HepG2 (cell line): ENCODE results near the gene NBPF15. TPM values are rescaled to one million over a fixed set of nuclear protein-coding genes. Genes with fewer than 3 reads are reported as not detected.
"Not testable (repeated sequence)": the region's sequence is repeated elsewhere in the genome, so short reads cannot be mapped to it uniquely, and the experiment has no call there.

Experiments used
- BRD4 ChIP-seq: sonication (generic); formaldehyde crosslinking; IDR thresholded peaks from 2 replicates; pipeline ENCODE4 v1.4.0; 2020; ENCODE audit warnings: missing genetic modification reagents
- CENPT ChIP-seq: sonication (generic); formaldehyde crosslinking; IDR thresholded peaks from 2 replicates; pipeline ENCODE4 v1.8.0; 2022; ENCODE audit warnings: low read depth, mild to moderate bottlenecking, moderate library complexity, missing genetic modification reagents
- GZF1 ChIP-seq: sonication (generic); formaldehyde crosslinking; IDR thresholded peaks from 2 replicates; pipeline ENCODE4 v1.5.1; 2020; ENCODE audit warnings: mild to moderate bottlenecking, missing genetic modification reagents
- HDAC2 ChIP-seq: sonication (generic); formaldehyde crosslinking; IDR thresholded peaks from 2 replicates; pipeline ENCODE4 v1.4.0; 2020; ENCODE audit warnings: missing genetic modification reagents
- HNF4G ChIP-seq, 2 experiments: sonication (generic) in 1 of 2; formaldehyde crosslinking in 1 of 2; IDR thresholded peaks; 2 replicates each; pipeline versions ENCODE4 v1.4.0 to v1.6.1; 2011 to 2020; ENCODE audit warnings: borderline replicate concordance in 2 of 2, low read depth in 2 of 2, mild to moderate bottlenecking in 2 of 2, low read length in 1 of 2, missing genetic modification reagents in 1 of 2, moderate library complexity in 1 of 2
- HNRNPH1 ChIP-seq: fragments of 200-400 bp; formaldehyde crosslinking; optimal IDR thresholded peaks from 2 replicates; pipeline ENCODE3; 2017; ENCODE audit warnings: mild to moderate bottlenecking, low read depth, low read length
- IRF2 ChIP-seq: IDR thresholded peaks from 2 replicates; pipeline ENCODE4 v1.6.1; 2018; ENCODE audit warnings: missing genetic modification reagents, missing compliant biosample characterization
- KDM4B ChIP-seq: sonication (generic); formaldehyde crosslinking; IDR thresholded peaks from 2 replicates; pipeline ENCODE4 v1.4.0; 2020; ENCODE audit warnings: missing genetic modification reagents
- MAFF ChIP-seq: IDR thresholded peaks from 2 replicates; pipeline ENCODE4 v1.6.1; 2011; ENCODE audit warnings: low read depth, low read length, improper control_type of control experiment
- PHF5A ChIP-seq: IDR thresholded peaks from one replicate; pipeline ENCODE4 v1.6.1; 2018; ENCODE audit warnings: low read depth, missing genetic modification reagents; ENCODE audit not compliant: unreplicated experiment
- POLR2AphosphoS5 ChIP-seq: IDR thresholded peaks from 2 replicates; pipeline ENCODE4 v1.6.1; 2012; ENCODE audit warnings: low read depth, low read length
- PRMT3 ChIP-seq: sonication (generic); formaldehyde crosslinking; IDR thresholded peaks from 2 replicates; pipeline ENCODE4 v1.8.1; 2022; ENCODE audit warnings: low read depth, mild to moderate bottlenecking, moderate library complexity, missing genetic modification reagents, borderline replicate concordance
- RAD21 ChIP-seq: fragments of 450-650 bp; formaldehyde crosslinking; IDR thresholded peaks from 2 replicates; pipeline ENCODE4 v1.5.0; 2020; ENCODE audit warnings: mild to moderate bottlenecking
- REPIN1 ChIP-seq: sonication (generic); formaldehyde crosslinking; IDR thresholded peaks from 2 replicates; pipeline ENCODE4 v1.8.0; 2022; ENCODE audit warnings: missing genetic modification reagents, low read depth, mild to moderate bottlenecking, borderline replicate concordance
- SATB2 ChIP-seq: sonication (generic); formaldehyde crosslinking; IDR thresholded peaks from 2 replicates; pipeline ENCODE4 v1.5.0; 2020; ENCODE audit warnings: missing genetic modification reagents
- TARDBP ChIP-seq: sonication (generic); formaldehyde crosslinking; IDR thresholded peaks from 2 replicates; pipeline ENCODE4 v1.8.0; 2022; ENCODE audit warnings: mild to moderate bottlenecking, missing genetic modification reagents
- TBL1XR1 ChIP-seq: fragments of 150-350 bp; IDR thresholded peaks from 2 replicates; pipeline ENCODE4 v1.6.1; 2014; ENCODE audit warnings: borderline replicate concordance, low read length; ENCODE audit not compliant: partially characterized antibody
- TEF ChIP-seq: sonication (generic); formaldehyde crosslinking; IDR thresholded peaks from 2 replicates; pipeline ENCODE4 v1.5.0; 2020; ENCODE audit warnings: missing genetic modification reagents
- ZNF607 ChIP-seq: sonication (generic); formaldehyde crosslinking; IDR thresholded peaks from 2 replicates; pipeline ENCODE4 v1.5.1; 2020; ENCODE audit warnings: missing genetic modification reagents, mild to moderate bottlenecking, borderline replicate concordance
- ZNF629 ChIP-seq: sonication (generic); formaldehyde crosslinking; conservative IDR thresholded peaks from 2 replicates; pipeline ENCODE4 v1.5.0; 2020; ENCODE audit warnings: missing genetic modification reagents
- polyA plus RNA-seq, 8 experiments: library from polyadenylated mRNA; depleted of rRNA in 3 of 8; stranded (reverse) in 7 of 8; unstranded in 1 of 8; fragments of >200 nt; fragmentation: Illumina TruSeq in 4 of 8; extraction: Trizol in 4 of 8; gene quantifications; 2 replicates each; pipeline versions ENCODE4 v1.2.1 to v1.2.3, GENCODE V29; 2011 to 2016; ENCODE audit warnings: low read depth in 4 of 8, missing spikeins in 1 of 8, mixed read lengths in 1 of 8; ENCODE audit not compliant: insufficient read depth in 1 of 8
- total RNA-seq, 5 experiments: library from RNA; depleted of rRNA; stranded (reverse); fragments of >200 nt; fragmentation: Illumina TruSeq; extraction: Trizol; gene quantifications; 2 replicates each; pipeline ENCODE4 v1.2.3, GENCODE V29; 2016; ENCODE audit warnings: low read depth in 1 of 5
- TF ChIP-seq, protein P1 (sequence below): sonication (generic); formaldehyde crosslinking; IDR thresholded peaks from 2 replicates; pipeline ENCODE4 v1.5.0; 2020; ENCODE audit warnings: missing genetic modification reagents
- TF ChIP-seq, protein P2 (sequence below): sonication (generic); formaldehyde crosslinking; IDR thresholded peaks from 2 replicates; pipeline ENCODE4 v1.5.1; 2020; ENCODE audit warnings: missing genetic modification reagents, mild to moderate bottlenecking, borderline replicate concordance

NBPF15 gene
- total and polyA plus RNA-seq, 2 of the 13 experiments (the other 11 are each of a cell fraction or from before 2014, with no cell fraction given) = 15.5 to 21.2 TPM

- TF ChIP-seq SATB2 (peak; percentile 59; the same call in 1 of the 2 replicates), RAD21 (CRISPR knock-in tag) (peak; percentile 72), TEF (CRISPR knock-in tag) (peak; percentile 81; the same call in 1 of the 2 replicates), TARDBP (CRISPR knock-in tag) (peak; percentile 36; the same call in 1 of the 2 replicates), IRF2 (CRISPR knock-in tag) (peak; percentile 70), CENPT (CRISPR knock-in tag) (0 out of 2 replicates have a peak, but pooled peaks have one; percentile 55), MAFF (0 out of 2 replicates have a peak, but pooled peaks have one; percentile 6), POLR2AphosphoS5 (peak; percentile 95), REPIN1 (peak; percentile 75; the same call in 1 of the 2 replicates), PHF5A (CRISPR knock-in tag) (peak; percentile 31), HNRNPH1 (peak; percentile 66), TBL1XR1 (peak; percentile 28), ZNF607 (CRISPR knock-in tag) (peak; percentile 59; the same call in 1 of the 2 replicates), BRD4 (CRISPR knock-in tag) (0 out of 2 replicates have a peak, but pooled peaks have one; percentile 58), ZNF629 (CRISPR knock-in tag) (peak; percentile 55), HDAC2 (CRISPR knock-in tag) (peak; percentile 55; the same call in 1 of the 2 replicates), KDM4B (peak; percentile 27; the same call in 1 of the 2 replicates), GZF1 (0 out of 2 replicates have a peak, but pooled peaks have one; percentile 55), PRMT3 (0 out of 2 replicates have a peak, but pooled peaks have one; percentile 42), HNF4G (IDR thresholded peaks at IDR 0.05; ENCODE audit: borderline replicate concordance, low read depth, low read length) (peak; percentile 37; the same call in 1 of the 2 replicates)
- TF ChIP-seq, protein P1, sequence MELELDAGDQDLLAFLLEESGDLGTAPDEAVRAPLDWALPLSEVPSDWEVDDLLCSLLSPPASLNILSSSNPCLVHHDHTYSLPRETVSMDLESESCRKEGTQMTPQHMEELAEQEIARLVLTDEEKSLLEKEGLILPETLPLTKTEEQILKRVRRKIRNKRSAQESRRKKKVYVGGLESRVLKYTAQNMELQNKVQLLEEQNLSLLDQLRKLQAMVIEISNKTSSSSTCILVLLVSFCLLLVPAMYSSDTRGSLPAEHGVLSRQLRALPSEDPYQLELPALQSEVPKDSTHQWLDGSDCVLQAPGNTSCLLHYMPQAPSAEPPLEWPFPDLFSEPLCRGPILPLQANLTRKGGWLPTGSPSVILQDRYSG (CRISPR knock-in tag) = 0 out of 2 replicates have a peak, but pooled peaks have one; percentile 18
- TF ChIP-seq HNF4G (CRISPR knock-in tag; IDR thresholded peaks at IDR 0.05; ENCODE audit: borderline replicate concordance, low read depth) = not testable (repeated sequence)
- TF ChIP-seq, protein P2, sequence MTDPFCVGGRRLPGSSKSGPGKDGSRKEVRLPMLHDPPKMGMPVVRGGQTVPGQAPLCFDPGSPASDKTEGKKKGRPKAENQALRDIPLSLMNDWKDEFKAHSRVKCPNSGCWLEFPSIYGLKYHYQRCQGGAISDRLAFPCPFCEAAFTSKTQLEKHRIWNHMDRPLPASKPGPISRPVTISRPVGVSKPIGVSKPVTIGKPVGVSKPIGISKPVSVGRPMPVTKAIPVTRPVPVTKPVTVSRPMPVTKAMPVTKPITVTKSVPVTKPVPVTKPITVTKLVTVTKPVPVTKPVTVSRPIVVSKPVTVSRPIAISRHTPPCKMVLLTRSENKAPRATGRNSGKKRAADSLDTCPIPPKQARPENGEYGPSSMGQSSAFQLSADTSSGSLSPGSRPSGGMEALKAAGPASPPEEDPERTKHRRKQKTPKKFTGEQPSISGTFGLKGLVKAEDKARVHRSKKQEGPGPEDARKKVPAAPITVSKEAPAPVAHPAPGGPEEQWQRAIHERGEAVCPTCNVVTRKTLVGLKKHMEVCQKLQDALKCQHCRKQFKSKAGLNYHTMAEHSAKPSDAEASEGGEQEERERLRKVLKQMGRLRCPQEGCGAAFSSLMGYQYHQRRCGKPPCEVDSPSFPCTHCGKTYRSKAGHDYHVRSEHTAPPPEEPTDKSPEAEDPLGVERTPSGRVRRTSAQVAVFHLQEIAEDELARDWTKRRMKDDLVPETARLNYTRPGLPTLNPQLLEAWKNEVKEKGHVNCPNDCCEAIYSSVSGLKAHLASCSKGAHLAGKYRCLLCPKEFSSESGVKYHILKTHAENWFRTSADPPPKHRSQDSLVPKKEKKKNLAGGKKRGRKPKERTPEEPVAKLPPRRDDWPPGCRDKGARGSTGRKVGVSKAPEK = peak; percentile 70; the same call in 1 of the 2 replicates
Measured at GRCh38 chr1:144412491-144413403, 48.7 kb downstream of the NBPF15 start (continued).
